Astrocyte of the cerebellum (primary cell): ENCODE data around the gene FAM193A.

Experiments
- DNase-seq: peaks from one replicate; pipeline ENCODE4 v3.0.0-alpha.2; 2011; ENCODE audit warnings: low read depth
- H3K4me3 ChIP-seq: 2 replicates; pipeline ENCODE4 v1.5.1; 2011; ENCODE audit warnings: mild to moderate bottlenecking, low read depth, low read length, moderate library complexity
- CTCF ChIP-seq: IDR thresholded peaks from 2 replicates; pipeline ENCODE4 v1.5.1; 2012; ENCODE audit warnings: low read length, low read depth, moderate library complexity, mild to moderate bottlenecking; ENCODE audit errors: missing control alignments
- in situ Hi-C: cut with HindIII; loops from 2 replicates; pipeline ENCODE4 v1.10.0; 2017; ENCODE audit warnings: low sequenced_read_pairs

Gene FAM193A

GRCh38 chr4:2712261-2712842, 175.9 kb downstream of the FAM193A start:
- in situ Hi-C loops = no loop called here
- DNase-seq = peak; percentile 18
- no peak overlapping the region for H3K4me3 ChIP-seq
- peak; percentile 48 for TF ChIP-seq CTCF

GRCh38 chr4:2713337-2713736, 176.9 kb downstream of the FAM193A start:
- no peak for TF ChIP-seq CTCF
- in situ Hi-C loops = no loop called here
- DNase-seq = no peak
- no peak overlapping the region for H3K4me3 ChIP-seq

DNA sequence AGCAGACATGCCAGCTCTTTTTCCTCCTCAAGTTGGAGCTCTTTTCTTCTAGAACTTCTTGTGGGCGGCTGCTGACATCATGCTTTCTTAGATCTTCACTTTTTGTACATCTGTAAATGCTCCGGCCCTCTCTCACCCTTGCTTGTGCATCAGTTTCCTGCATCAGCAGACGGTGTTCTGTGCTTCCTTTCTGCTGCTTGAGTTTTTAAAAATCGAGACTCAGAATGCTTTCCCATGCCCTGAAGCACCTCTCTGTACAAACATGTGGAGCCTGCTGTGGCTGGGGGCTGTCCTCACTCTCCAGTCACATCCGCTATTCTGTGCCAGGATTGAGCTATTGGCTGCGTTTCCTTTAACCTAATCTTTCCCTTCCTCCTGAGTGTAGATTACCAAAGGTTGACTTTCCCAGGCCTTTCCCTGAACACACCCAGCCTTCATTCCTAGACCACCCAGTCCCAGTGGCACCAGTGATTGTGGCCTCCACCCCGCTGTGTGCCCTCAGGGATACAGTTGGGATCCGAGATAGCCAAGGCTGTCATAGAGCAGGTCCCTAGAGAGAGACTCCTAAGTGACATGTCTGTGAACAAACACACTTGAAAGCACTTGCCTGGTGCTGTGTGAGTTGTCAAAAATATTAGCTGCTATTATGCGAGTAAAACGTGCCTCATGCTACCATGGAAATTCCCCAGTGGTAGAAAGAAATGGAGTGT, 177.8 kb downstream of the FAM193A start:
- in situ Hi-C loops = no loop called here

GRCh38 chr4:2714918-2715317, 178.5 kb downstream of the FAM193A start:
- no peak for DNase-seq
- no peak overlapping the region for H3K4me3 ChIP-seq
- no peak for TF ChIP-seq CTCF
- in situ Hi-C loops = no loop called here

More for the DNA sequence above, 177.8 kb downstream of the FAM193A start:
- no peak for TF ChIP-seq CTCF
- no peak overlapping the region for H3K4me3 ChIP-seq
- DNase-seq = no peak

DNA sequence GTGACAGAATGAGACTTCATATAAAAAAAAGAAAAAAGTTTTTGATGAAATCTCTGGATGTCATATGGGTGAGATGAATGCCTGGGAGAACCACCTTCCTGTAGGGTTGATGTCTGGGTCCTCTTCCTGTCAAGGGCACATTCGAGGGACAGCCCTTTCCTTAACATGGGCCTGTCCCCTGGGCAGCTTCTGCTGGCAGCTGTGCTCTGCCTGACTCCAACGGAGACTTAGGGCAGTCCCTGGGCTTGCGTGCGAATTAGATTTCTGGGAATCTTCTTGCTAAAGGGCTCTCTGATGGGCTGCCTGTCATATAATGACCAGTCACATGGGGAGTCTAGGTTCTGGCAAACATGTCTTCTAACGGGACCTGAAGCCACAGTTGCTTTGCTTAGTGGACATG, 179.0 kb downstream of the FAM193A start:
- TF ChIP-seq CTCF = no peak
- no peak overlapping the region for H3K4me3 ChIP-seq
- no peak for DNase-seq
- in situ Hi-C loops = no loop called here

DNA sequence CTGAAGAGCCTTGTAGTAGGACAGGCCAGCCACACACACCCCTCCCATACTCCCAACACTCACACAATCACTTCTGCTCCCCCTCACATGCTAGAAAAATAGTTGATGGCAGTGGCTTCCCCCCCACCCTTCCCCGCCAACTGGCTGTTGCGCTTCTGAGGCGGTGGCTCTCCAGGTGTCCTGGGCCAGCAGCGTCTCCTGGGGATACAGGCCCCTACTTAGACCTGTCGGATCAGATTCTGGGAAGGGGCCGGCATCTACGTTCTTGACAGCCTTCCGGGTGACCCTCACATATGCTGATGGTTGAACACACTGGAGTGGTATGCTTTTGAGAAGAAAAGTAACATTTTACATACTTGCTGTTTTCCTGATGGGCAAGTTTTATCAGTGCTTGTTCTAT, 179.8 kb downstream of the FAM193A start:
- TF ChIP-seq CTCF = no peak
- in situ Hi-C loops = no loop called here
- H3K4me3 ChIP-seq = no peak overlapping the region
- DNase-seq = no peak
